ENCODE results near the gene ACSM3. TPM values are rescaled to one million over a fixed set of nuclear protein-coding genes. Genes with fewer than 3 reads are reported as not detected.
"Not testable (repeated sequence)": the region's sequence is repeated elsewhere in the genome, so short reads cannot be mapped to it uniquely, and the experiment has no call there.

The ACSM3 gene
- total RNA-seq, 1 experiment from 2014 or later = 2.1 TPM

GRCh38 chr16:20753727-20754126 lies 10.1 kb upstream of the ACSM3 start:
- no peak for DNase-seq (ENCODE audit: extremely low read depth, low read depth)

- no peak for DNase-seq (ENCODE audit: extremely low read depth, low read depth)
Observed at GRCh38 chr16:20755238-20755637, 8.6 kb upstream of the ACSM3 start.

- DNase-seq (ENCODE audit: extremely low read depth, low read depth) = not testable (repeated sequence)
Observed at GRCh38 chr16:20755799-20756198, 8.0 kb upstream of the ACSM3 start.

- DNase-seq (ENCODE audit: extremely low read depth, low read depth) = no peak
Observed at GRCh38 chr16:20760346-20760745, 3.5 kb upstream of the ACSM3 start.

GRCh38 chr16:20761175-20761574 lies 2.6 kb upstream of the ACSM3 start:
- no peak for DNase-seq (ENCODE audit: extremely low read depth, low read depth)

GRCh38 chr16:20762404-20763123 lies 1.2 kb upstream of the ACSM3 start:
- DNase-seq (ENCODE audit: extremely low read depth, low read depth) = no peak

GRCh38 chr16:20764448-20764847 lies 634 bp downstream of the ACSM3 start:
- DNase-seq (ENCODE audit: extremely low read depth, low read depth) = not testable (repeated sequence)

GRCh38 chr16:20765732-20766131 lies 1.9 kb downstream of the ACSM3 start:
- DNase-seq (ENCODE audit: extremely low read depth, low read depth) = no peak

GRCh38 chr16:20766294-20766693 lies 2.5 kb downstream of the ACSM3 start:
- no peak for DNase-seq (ENCODE audit: extremely low read depth, low read depth)

GRCh38 chr16:20767577-20767976 lies 3.8 kb downstream of the ACSM3 start:
- no peak for DNase-seq (ENCODE audit: extremely low read depth, low read depth)

GRCh38 chr16:20768121-20768520 lies 4.3 kb downstream of the ACSM3 start:
- DNase-seq (ENCODE audit: extremely low read depth, low read depth) = no peak

- no peak for DNase-seq (ENCODE audit: extremely low read depth, low read depth)
Observed at GRCh38 chr16:20768818-20769217, 5.0 kb downstream of the ACSM3 start.

- DNase-seq (ENCODE audit: extremely low read depth, low read depth) = no peak
Observed at GRCh38 chr16:20773679-20774078, 9.9 kb downstream of the ACSM3 start.

- peak; percentile 66 for DNase-seq (ENCODE audit: extremely low read depth, low read depth)
Observed at GRCh38 chr16:20774703-20775362, 11.0 kb downstream of the ACSM3 start.

GRCh38 chr16:20781697-20782096 lies 17.9 kb downstream of the ACSM3 start:
- no peak for DNase-seq (ENCODE audit: extremely low read depth, low read depth)

- DNase-seq (ENCODE audit: extremely low read depth, low read depth) = no peak
Observed at GRCh38 chr16:20782470-20782869, 18.7 kb downstream of the ACSM3 start.

GRCh38 chr16:20784204-20784603 lies 20.4 kb downstream of the ACSM3 start:
- no peak for DNase-seq (ENCODE audit: extremely low read depth, low read depth)

- no peak for DNase-seq (ENCODE audit: extremely low read depth, low read depth)
Observed at GRCh38 chr16:20789130-20789529, 25.3 kb downstream of the ACSM3 start.

- no peak for DNase-seq (ENCODE audit: extremely low read depth, low read depth)
Observed at GRCh38 chr16:20791923-20792612, 28.3 kb downstream of the ACSM3 start.

GRCh38 chr16:20798364-20798763 lies 34.5 kb downstream of the ACSM3 start:
- DNase-seq (ENCODE audit: extremely low read depth, low read depth) = no peak

GRCh38 chr16:20799599-20799998 lies 35.8 kb downstream of the ACSM3 start:
- no peak for DNase-seq (ENCODE audit: extremely low read depth, low read depth)

GRCh38 chr16:20801278-20801677 lies 37.5 kb downstream of the ACSM3 start:
- DNase-seq (ENCODE audit: extremely low read depth, low read depth) = no peak

Data from NCI-H460 (cell line).